Upper lobe of left lung (tissue), 6 donors: ENCODE measurements around the gene NEDD4L. TPM values are rescaled to one million over a fixed set of nuclear protein-coding genes. Genes with fewer than 3 reads are reported as not detected.

Experiments
- ATAC-seq, 2 donors: fragments of 200-7000 bp; cut with Tn5 transposase; one replicate each; pipeline ENCODE4 v1.9.1; 2022; ENCODE audit warnings: mild to moderate bottlenecking in 2 of 2, moderate library complexity in 2 of 2; ENCODE audit not compliant: low FRiP score in 2 of 2
- DNase-seq, 2 donors: peaks; one replicate each; pipeline ENCODE4 v3.0.0-alpha.2; 2019 to 2020
- H3K27ac ChIP-seq, 4 donors: fragments of 200-600 bp; sonication (generic); one replicate each; pipeline ENCODE4 v1.5.1; 2016 to 2019
- H3K27me3 ChIP-seq, 4 donors: fragments of 200-600 bp; sonication (generic); one replicate each; pipeline ENCODE4 v1.5.1; 2017 to 2019
- H3K36me3 ChIP-seq, 4 donors: fragments of 200-600 bp; sonication (generic); one replicate each; pipeline ENCODE4 v1.5.1; 2016 to 2019
- H3K4me1 ChIP-seq, 4 donors: fragments of 200-600 bp; sonication (generic); one replicate each; pipeline ENCODE4 v1.5.1; 2018 to 2019
- H3K4me3 ChIP-seq, 4 donors: fragments of 200-600 bp; sonication (generic); one replicate each; pipeline ENCODE4 v1.5.1; 2017 to 2019; ENCODE audit warnings: mild to moderate bottlenecking in 2 of 4, moderate library complexity in 1 of 4
- H3K9me3 ChIP-seq, 4 donors: fragments of 200-600 bp; sonication (generic); one replicate each; pipeline ENCODE4 v1.5.1; 2018 to 2019
- EP300 ChIP-seq, 4 donors: sonication (generic); formaldehyde crosslinking; IDR thresholded peaks; one replicate each; pipeline ENCODE4 v1.5.1; 2017; ENCODE audit warnings: antibody characterized with exemption in 4 of 4, control low read depth in 2 of 4
- POLR2A ChIP-seq, 4 donors: fragments of 450-650 bp; IDR thresholded peaks; one replicate each; pipeline ENCODE4 v1.5.1; 2016 to 2017; ENCODE audit warnings: antibody characterized with exemption in 4 of 4, mild to moderate bottlenecking in 2 of 4
- POLR2AphosphoS5 ChIP-seq, 2 donors: sonication (generic); formaldehyde crosslinking; IDR thresholded peaks; one replicate each; pipeline ENCODE4 v1.5.1; 2017; ENCODE audit warnings: antibody characterized with exemption in 2 of 2
- WGBS, 2 donors: methylation state at CpG; one replicate each; pipeline ENCODE4 v1.1.5; 2017 to 2018; 5-methylcytosine and 5-hydroxymethylcytosine counted together
- total RNA-seq, 6 donors: library from RNA; depleted of rRNA in 4 of 6; stranded (reverse); fragments of >200 nt in 4 of 6; gene quantifications; one replicate each; pipeline versions ENCODE4 v1.1.0 to v1.2.1, GENCODE V29; 2016 to 2021
- TF ChIP-seq, protein P1 (sequence below), 6 experiments: fragments of 450-650 bp in 4 of 6; fragments of 200-600 bp in 2 of 6; sonication (generic) in 2 of 6; IDR thresholded peaks; one replicate each; pipeline ENCODE4 v1.5.1; 2016 to 2019; ENCODE audit warnings: antibody characterized with exemption in 6 of 6
- donor health status: DM: no; HTN: no; CAD: no; lungs with moderate emphysema.
- donor health status: DM: no; HTN: yes; CAD: no; lungs with severe emphysema.

The NEDD4L gene
- total RNA-seq, 6 donors from 2014 or later: 148 to 491 (median 300) TPM

DNA sequence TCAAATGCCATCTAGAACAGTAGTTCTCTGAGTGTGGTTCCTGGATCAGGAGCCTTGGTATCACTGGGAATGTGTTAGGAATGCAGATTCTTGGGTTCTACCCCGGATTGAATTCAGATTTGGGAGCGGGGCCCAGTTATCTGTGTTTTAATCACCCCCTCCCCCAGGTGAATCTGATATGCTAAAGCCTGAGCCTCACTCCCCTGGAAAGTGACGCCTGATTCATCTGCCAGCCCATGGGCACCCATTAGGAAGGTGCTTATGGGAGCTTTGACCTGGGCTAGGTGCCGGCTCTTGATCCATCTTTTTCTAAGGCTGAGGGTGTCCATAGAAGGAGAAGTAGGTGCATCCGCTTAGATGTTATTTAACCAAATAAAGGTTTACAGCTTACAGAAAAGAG is 199.4 kb downstream of the NEDD4L start:
- no peak for ATAC-seq
- WGBS, 2 donors: 87 to 96% methylated on average over 5 of the region's 5 CpGs
- H3K27ac ChIP-seq: peak overlapping the region in 1 of 4 donors; percentile 30

GRCh38 chr18:58247363-58247834 is 203.4 kb downstream of the NEDD4L start:
- ATAC-seq (peak; percentile 42 to 49), DNase-seq (peak; percentile 24 to 30)
- H3K9me3 ChIP-seq: no peaks in the 10 kb centered on the region
- H3K27me3 ChIP-seq: no peaks in the 10 kb centered on the region
- H3K4me3 ChIP-seq: peak overlapping the region in 2 of 4 donors; percentile 11 to 23
- WGBS, 2 donors: 45 to 51% methylated on average over 20 of the region's 20 CpGs
- peaks cover 2 to 20% (median 9%) of the 10 kb centered on the region in 4 donors for H3K4me1 ChIP-seq
- H3K36me3 ChIP-seq: no peaks in the 10 kb centered on the region
- H3K27ac ChIP-seq: peak overlapping the region; percentile 63 to 78 (median 68)
- TF ChIP-seq, protein P1, sequence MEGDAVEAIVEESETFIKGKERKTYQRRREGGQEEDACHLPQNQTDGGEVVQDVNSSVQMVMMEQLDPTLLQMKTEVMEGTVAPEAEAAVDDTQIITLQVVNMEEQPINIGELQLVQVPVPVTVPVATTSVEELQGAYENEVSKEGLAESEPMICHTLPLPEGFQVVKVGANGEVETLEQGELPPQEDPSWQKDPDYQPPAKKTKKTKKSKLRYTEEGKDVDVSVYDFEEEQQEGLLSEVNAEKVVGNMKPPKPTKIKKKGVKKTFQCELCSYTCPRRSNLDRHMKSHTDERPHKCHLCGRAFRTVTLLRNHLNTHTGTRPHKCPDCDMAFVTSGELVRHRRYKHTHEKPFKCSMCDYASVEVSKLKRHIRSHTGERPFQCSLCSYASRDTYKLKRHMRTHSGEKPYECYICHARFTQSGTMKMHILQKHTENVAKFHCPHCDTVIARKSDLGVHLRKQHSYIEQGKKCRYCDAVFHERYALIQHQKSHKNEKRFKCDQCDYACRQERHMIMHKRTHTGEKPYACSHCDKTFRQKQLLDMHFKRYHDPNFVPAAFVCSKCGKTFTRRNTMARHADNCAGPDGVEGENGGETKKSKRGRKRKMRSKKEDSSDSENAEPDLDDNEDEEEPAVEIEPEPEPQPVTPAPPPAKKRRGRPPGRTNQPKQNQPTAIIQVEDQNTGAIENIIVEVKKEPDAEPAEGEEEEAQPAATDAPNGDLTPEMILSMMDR (IDR thresholded peaks at IDR 0.05): no peak
- TF ChIP-seq POLR2A (IDR thresholded peaks at IDR 0.05) (no peak), EP300 (IDR thresholded peaks at IDR 0.05) (peak in 1 of 4 donors; percentile 48), POLR2AphosphoS5 (IDR thresholded peaks at IDR 0.05) (peak; percentile 22 to 54)

More for the DNA sequence above, 199.4 kb downstream of the NEDD4L start:
- Histone ChIP-seq H3K4me1 (peaks cover 22 to 49% (median 27%) of the 10 kb centered on the region in 4 donors), H3K4me3 (no peak overlapping the region), H3K9me3 (no peaks in the 10 kb centered on the region), H3K36me3 (no peaks in the 10 kb centered on the region), H3K27me3 (no peaks in the 10 kb centered on the region)
- no peak for DNase-seq
- TF ChIP-seq POLR2A (IDR thresholded peaks at IDR 0.05) (no peak), EP300 (IDR thresholded peaks at IDR 0.05) (no peak), POLR2AphosphoS5 (IDR thresholded peaks at IDR 0.05) (no peak)
- TF ChIP-seq, protein P1 (IDR thresholded peaks at IDR 0.05): no peak

- Histone ChIP-seq H3K27ac (no peak overlapping the region), H3K27me3 (no peaks in the 10 kb centered on the region), H3K4me1 (peaks cover 0 to 20% (median 5%) of the 10 kb centered on the region in 4 donors), H3K4me3 (no peak overlapping the region), H3K9me3 (no peaks in the 10 kb centered on the region), H3K36me3 (no peaks in the 10 kb centered on the region)
- TF ChIP-seq EP300 (IDR thresholded peaks at IDR 0.05) (no peak), POLR2A (IDR thresholded peaks at IDR 0.05) (no peak), POLR2AphosphoS5 (IDR thresholded peaks at IDR 0.05) (no peak)
- TF ChIP-seq, protein P1 (IDR thresholded peaks at IDR 0.05): no peak
- WGBS, 2 donors: 88 to 92% methylated on average over 1 of the region's 1 CpG
- DNase-seq (no peak), ATAC-seq (no peak)
Measured at GRCh38 chr18:58249712-58250111, 205.7 kb downstream of the NEDD4L start.

- Histone ChIP-seq H3K27me3 (no peaks in the 10 kb centered on the region), H3K36me3 (peaks cover 0 to 11% (median 8%) of the 10 kb centered on the region in 4 donors), H3K4me1 (peaks cover 0 to 19% (median 5%) of the 10 kb centered on the region in 4 donors), H3K27ac (no peak overlapping the region), H3K4me3 (no peak overlapping the region), H3K9me3 (no peaks in the 10 kb centered on the region)
- DNase-seq: no peak
- 78 to 94% methylated on average over 2 of the region's 2 CpGs for WGBS, 2 donors
- ATAC-seq: no peak
- TF ChIP-seq POLR2A (IDR thresholded peaks at IDR 0.05) (no peak), EP300 (IDR thresholded peaks at IDR 0.05) (no peak), POLR2AphosphoS5 (IDR thresholded peaks at IDR 0.05) (no peak)
- TF ChIP-seq, protein P1 (IDR thresholded peaks at IDR 0.05): no peak
Measured at GRCh38 chr18:58251416-58251815, 207.4 kb downstream of the NEDD4L start.

GRCh38 chr18:58252166-58252565 is 208.1 kb downstream of the NEDD4L start:
- Histone ChIP-seq H3K27me3 (no peaks in the 10 kb centered on the region), H3K4me1 (peaks cover 0 to 12% (median 2%) of the 10 kb centered on the region in 4 donors), H3K9me3 (no peaks in the 10 kb centered on the region), H3K4me3 (no peak overlapping the region), H3K27ac (no peak overlapping the region), H3K36me3 (peaks cover 4 to 16% (median 13%) of the 10 kb centered on the region in 4 donors)
- no peak for ATAC-seq
- no peak for TF ChIP-seq POLR2A (IDR thresholded peaks at IDR 0.05)
- no peak for TF ChIP-seq EP300 (IDR thresholded peaks at IDR 0.05)
- TF ChIP-seq, protein P1 (IDR thresholded peaks at IDR 0.05): no peak
- no peak for TF ChIP-seq POLR2AphosphoS5 (IDR thresholded peaks at IDR 0.05)
- no peak for DNase-seq
- WGBS, 2 donors: 65 to 74% methylated on average over 6 of the region's 6 CpGs
